MM.1S (cell line): ENCODE data around the gene SETBP1.

Source experiments
- EZH2 ChIP-seq: fragments of 300-600 bp; sonication (generic); optimal IDR thresholded peaks from 2 replicates; pipeline ENCODE3; 2017; ENCODE audit warnings: low read depth, mild to moderate bottlenecking, antibody characterized with exemption, low read length, mixed read lengths
- EZH2phosphoT487 ChIP-seq: fragments of 300-600 bp; sonication (generic); IDR thresholded peaks from 2 replicates; pipeline ENCODE4 v1.6.1; 2018; ENCODE audit warnings: antibody characterized with exemption, low read length
- TF ChIP-seq, protein P1 (sequence below): fragments of 300-600 bp; sonication (generic); IDR thresholded peaks from 2 replicates; pipeline ENCODE4 v1.5.1; 2016; ENCODE audit warnings: antibody characterized with exemption, low read length, mixed read lengths

DNA sequence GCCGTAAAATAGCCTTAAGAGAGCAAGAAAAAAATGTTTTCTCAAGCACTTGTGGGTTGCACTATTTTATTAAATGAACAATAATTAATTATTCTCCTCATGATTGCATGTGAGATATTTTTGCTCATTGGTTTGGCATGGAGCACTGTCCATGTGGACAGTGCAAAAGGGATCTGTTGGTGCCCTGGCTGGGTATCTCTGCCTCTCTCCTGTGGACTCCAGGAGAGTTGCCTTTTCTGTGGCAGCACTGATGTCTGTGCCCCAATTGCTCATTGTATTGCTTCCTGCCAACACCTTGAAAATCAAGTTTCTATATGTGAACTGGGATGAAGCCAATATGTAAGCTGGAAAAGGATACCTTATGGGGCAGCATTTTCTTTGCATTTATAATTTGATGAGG lies 131.7 kb downstream of the SETBP1 start:
- TF ChIP-seq, protein P1, sequence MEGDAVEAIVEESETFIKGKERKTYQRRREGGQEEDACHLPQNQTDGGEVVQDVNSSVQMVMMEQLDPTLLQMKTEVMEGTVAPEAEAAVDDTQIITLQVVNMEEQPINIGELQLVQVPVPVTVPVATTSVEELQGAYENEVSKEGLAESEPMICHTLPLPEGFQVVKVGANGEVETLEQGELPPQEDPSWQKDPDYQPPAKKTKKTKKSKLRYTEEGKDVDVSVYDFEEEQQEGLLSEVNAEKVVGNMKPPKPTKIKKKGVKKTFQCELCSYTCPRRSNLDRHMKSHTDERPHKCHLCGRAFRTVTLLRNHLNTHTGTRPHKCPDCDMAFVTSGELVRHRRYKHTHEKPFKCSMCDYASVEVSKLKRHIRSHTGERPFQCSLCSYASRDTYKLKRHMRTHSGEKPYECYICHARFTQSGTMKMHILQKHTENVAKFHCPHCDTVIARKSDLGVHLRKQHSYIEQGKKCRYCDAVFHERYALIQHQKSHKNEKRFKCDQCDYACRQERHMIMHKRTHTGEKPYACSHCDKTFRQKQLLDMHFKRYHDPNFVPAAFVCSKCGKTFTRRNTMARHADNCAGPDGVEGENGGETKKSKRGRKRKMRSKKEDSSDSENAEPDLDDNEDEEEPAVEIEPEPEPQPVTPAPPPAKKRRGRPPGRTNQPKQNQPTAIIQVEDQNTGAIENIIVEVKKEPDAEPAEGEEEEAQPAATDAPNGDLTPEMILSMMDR = no peak
- TF ChIP-seq EZH2phosphoT487 (no peak), EZH2 (no peak)
